Gastroesophageal sphincter (tissue), 3 donors: ENCODE data around the gene ACAD10.

Experiments used
- POLR2A ChIP-seq, 2 donors: fragments of 450-650 bp; IDR thresholded peaks; one replicate each; pipeline ENCODE4 v1.6.1; 2017; ENCODE audit warnings: antibody characterized with exemption in 2 of 2, mild to moderate bottlenecking in 2 of 2, moderate library complexity in 1 of 2
- POLR2AphosphoS5 ChIP-seq: sonication (generic); formaldehyde crosslinking; IDR thresholded peaks from one replicate; pipeline ENCODE4 v1.6.1; 2017; ENCODE audit warnings: antibody characterized with exemption
- TF ChIP-seq, protein P1 (sequence below), 4 experiments: fragments of 200-600 bp in 2 of 4; fragments of 450-650 bp in 2 of 4; sonication (generic) in 1 of 4; IDR thresholded peaks; one replicate each; pipeline ENCODE4 v1.5.1; 2017 to 2019; ENCODE audit warnings: antibody characterized with exemption in 4 of 4, mild to moderate bottlenecking in 2 of 4, moderate library complexity in 2 of 4

DNA sequence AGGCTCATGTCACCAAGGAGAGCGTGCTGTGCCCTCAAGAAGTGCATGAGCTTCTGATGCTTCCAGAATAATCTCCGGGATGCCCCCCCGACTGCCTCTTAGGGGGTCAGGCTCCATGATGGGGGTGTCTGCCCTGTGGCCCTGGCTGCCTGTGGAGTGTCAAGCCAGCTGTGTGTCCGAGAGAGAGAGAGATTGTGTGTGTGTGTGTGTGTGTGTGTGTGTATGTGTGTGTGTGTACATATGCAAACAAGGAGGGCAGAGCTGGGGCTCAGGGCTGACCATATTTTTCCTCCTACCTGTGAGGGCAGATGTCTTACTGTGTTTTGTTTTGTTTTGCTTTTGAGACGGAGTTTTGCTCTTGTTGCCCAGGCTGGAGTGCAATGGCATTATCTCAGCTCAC is 75.2 kb downstream of the ACAD10 start:
- TF ChIP-seq, protein P1, sequence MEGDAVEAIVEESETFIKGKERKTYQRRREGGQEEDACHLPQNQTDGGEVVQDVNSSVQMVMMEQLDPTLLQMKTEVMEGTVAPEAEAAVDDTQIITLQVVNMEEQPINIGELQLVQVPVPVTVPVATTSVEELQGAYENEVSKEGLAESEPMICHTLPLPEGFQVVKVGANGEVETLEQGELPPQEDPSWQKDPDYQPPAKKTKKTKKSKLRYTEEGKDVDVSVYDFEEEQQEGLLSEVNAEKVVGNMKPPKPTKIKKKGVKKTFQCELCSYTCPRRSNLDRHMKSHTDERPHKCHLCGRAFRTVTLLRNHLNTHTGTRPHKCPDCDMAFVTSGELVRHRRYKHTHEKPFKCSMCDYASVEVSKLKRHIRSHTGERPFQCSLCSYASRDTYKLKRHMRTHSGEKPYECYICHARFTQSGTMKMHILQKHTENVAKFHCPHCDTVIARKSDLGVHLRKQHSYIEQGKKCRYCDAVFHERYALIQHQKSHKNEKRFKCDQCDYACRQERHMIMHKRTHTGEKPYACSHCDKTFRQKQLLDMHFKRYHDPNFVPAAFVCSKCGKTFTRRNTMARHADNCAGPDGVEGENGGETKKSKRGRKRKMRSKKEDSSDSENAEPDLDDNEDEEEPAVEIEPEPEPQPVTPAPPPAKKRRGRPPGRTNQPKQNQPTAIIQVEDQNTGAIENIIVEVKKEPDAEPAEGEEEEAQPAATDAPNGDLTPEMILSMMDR (IDR thresholded peaks at IDR 0.05): no peak
- TF ChIP-seq POLR2A (IDR thresholded peaks at IDR 0.05) (no peak), POLR2AphosphoS5 (no peak)
